SK-N-SH treated with all-trans-retinoic acid at 6 μM for 48 hours (cell line): ENCODE data around the gene ATN1.

ENCODE experiments used
- PPARA ChIP-seq: fragments of 250-450 bp; sonication (Bioruptor Pico); IDR thresholded peaks from 2 replicates; pipeline ENCODE4 v1.5.0; 2020; ENCODE audit warnings: mild to moderate bottlenecking, borderline replicate concordance
- ZNF70 ChIP-seq: fragments of 450-650 bp; formaldehyde crosslinking; IDR thresholded peaks from 2 replicates; pipeline ENCODE4 v1.5.0; 2020; ENCODE audit warnings: mild to moderate bottlenecking, moderate library complexity

DNA sequence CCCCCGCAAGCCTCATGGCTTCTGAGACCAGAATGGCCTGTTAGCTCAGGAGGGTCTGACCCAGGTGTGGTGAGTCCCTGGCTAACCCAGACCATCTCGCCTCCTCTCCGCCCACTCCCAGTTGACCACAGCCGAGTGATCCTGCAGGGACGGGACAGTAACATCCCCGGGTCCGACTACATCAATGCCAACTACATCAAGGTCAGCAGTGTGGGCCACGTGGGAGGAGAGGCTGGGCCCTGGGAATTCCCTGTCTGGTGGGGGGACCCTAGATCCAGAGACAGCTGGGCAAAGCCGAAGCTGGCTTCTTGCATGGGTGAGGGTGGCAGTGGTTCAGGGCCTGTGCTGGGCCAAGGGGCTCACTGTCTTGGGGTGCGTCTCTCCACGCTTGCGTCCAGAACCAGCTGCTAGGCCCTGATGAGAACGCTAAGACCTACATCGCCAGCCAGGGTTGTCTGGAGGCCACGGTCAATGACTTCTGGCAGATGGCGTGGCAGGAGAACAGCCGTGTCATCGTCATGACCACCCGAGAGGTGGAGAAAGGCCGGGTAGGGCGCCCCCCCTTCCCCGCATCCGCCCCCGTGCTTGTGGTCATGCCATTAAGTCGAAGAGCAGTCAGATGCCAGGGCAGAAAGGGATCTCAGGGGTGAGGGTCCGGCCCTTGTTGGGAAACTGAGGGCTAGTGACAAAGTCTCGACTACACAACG is 28.4 kb downstream of the ATN1 start:
- no peak for TF ChIP-seq PPARA
- no peak for TF ChIP-seq ZNF70
